SHP77 treated with DMSO at 0.1 percent for 48 hours (cell line): ENCODE data around the gene CD3D.
"Not testable (repeated sequence)": the region's sequence is repeated elsewhere in the genome, so short reads cannot be mapped to it uniquely, and the experiment has no call there.

Experiments
- DNase-seq: peaks from one replicate; lab custom pipeline; 2025; lab: John Stamatoyannopoulos, UW

Gene CD3D

GRCh38 chr11:118339281-118339961 is 3.1 kb downstream of the CD3D start:
- DNase-seq, result no peak

GRCh38 chr11:118338637-118339061 is 3.9 kb downstream of the CD3D start:
- no peak for DNase-seq

DNA sequence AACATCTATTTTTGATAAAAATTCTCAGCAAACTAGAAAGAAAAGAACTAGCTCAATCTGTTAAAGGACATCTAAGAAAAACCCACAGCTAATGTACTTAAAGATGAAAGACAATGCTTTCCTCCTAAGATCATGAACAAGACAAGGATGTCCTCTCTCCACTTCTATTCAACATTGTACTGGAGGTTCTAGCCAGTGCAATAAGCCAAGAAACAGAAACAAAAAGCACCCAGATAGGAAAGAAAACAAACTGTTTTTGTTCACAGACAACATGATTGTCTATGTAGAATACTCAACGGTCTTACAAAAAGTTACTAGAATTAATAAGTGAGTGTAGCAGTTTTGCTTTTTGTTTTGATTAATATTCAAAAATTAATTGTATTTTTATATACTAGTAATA is 7.8 kb downstream of the CD3D start:
- no peak for DNase-seq

DNA sequence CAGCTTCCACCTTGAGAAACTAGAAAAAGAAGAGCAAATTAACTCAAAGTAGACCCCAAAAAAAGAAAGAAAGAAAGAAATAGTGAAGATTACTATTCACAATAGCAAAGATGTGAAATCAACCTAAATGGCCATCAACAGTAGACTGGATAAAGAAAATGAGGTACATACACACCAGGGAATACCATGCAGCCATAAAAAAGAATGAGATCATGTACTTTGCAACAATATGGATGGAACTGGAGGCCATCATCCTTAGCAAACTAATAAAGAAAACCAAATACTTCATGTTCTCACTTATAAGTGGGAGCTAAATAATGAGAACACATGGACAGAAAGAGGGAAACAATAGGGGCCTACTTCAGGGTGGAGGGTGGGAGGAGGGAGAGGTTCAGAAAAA is 13.8 kb downstream of the CD3D start:
- no peak for DNase-seq

DNA sequence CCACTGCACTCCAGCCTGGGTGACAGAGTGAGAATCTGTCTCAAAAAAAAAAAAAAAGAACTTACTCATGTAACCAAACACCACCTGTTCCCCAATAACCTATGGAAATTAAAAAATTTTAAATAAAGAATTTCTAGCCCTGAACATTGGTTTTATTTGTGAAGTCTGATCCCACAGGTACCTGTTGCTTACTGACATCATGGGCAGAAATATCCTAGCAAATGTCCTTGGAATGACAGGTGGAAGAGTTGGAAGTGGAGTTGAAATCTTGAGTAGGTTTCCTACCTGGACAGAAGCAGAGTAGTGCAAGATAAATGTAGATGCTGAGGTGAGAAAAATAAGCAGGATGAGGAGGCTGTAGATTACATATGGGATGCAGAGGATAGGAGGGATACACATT is 17.2 kb downstream of the CD3D start:
- DNase-seq, result no peak

DNA sequence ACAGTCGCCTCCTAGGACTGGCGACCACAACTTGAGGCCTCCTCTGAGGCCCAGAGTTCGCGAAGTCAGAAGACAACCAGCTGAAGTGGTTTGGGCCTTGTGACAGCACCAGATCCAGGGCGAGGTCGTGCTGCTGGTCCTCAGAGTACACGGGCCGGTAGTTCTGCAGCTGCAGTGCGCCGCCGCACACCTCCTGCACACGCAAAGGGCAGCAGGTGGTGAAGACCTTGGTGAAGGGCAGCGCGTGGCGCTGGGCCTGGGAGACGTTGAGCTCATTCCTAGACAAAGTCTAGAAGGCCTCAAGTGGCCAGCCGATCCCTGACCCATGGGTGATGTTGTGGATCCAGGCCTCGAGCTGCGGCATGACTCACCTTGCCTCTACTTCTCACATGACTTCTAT is 19.8 kb downstream of the CD3D start:
- DNase-seq, result no peak

- DNase-seq, result no peak
These were observed 21.0 kb downstream of the CD3D start for GRCh38 chr11:118321386-118322082.

- no peak for DNase-seq
These were observed 22.0 kb downstream of the CD3D start for GRCh38 chr11:118320515-118320914.

- DNase-seq, result no peak
These were observed 23.2 kb downstream of the CD3D start for GRCh38 chr11:118319337-118319707.

DNA sequence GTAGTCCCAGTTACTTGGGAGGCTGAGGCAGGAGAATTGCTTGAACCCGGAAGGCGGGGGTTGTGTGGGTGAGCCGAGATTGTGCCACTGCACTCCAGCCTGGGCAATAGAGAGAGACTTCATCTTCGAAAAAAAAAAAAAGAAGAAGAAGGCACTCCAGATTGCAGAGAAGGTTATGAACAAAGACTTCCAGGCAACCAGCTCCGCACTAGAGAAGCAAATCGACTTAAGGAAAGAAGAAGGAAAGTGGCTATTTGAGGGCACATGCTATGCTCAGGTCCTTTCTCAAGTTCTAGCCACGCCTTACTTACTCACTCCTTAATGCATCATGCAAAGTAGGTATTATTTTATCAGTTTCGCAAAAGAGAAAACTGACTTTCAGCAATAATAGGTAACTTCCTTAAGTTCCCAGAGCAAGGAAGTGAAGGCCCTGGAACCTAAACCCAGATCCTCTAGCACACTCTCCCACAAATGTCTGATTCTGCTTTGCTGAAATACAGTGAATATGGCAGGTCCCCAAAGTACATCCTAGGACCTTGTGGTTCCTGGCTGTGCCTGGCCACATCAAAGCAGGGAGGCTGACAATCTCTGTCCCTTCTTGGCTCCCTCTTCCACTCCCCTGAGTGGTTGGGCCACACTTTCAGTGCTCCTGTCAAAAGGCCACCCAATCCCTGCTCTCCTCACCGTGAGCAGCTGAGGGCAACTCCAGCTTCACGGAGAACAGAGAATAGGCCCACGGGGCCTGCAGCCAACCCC is 23.7 kb downstream of the CD3D start:
- DNase-seq, result no peak

DNA sequence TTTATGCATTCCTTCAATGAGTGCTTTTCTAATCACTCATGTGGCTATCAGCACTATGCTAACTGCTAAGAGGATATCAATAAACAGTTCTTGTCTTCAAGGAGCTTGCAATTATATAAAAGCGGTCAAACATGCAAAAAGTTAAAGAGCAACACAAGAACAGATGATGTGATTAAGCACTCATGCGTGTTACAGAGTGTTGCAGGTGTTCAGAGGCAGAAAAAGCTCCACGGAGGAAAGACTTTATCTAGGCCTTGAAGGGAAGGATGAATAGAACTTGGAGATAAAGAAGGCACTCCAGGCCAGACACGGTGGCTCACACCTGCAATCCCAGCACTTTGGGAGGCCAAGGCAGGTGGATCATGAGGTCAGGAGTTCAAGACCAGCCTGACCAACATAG is 24.4 kb downstream of the CD3D start:
- DNase-seq, result no peak

- no peak for DNase-seq
These were observed 27.5 kb downstream of the CD3D start for GRCh38 chr11:118314988-118315411.

GRCh38 chr11:118313242-118313641 is 29.3 kb downstream of the CD3D start:
- DNase-seq, result no peak

- DNase-seq, result no peak
These were observed 30.2 kb downstream of the CD3D start for GRCh38 chr11:118312328-118312727.

GRCh38 chr11:118311518-118311917 is 31.0 kb downstream of the CD3D start:
- DNase-seq, result no peak

DNA sequence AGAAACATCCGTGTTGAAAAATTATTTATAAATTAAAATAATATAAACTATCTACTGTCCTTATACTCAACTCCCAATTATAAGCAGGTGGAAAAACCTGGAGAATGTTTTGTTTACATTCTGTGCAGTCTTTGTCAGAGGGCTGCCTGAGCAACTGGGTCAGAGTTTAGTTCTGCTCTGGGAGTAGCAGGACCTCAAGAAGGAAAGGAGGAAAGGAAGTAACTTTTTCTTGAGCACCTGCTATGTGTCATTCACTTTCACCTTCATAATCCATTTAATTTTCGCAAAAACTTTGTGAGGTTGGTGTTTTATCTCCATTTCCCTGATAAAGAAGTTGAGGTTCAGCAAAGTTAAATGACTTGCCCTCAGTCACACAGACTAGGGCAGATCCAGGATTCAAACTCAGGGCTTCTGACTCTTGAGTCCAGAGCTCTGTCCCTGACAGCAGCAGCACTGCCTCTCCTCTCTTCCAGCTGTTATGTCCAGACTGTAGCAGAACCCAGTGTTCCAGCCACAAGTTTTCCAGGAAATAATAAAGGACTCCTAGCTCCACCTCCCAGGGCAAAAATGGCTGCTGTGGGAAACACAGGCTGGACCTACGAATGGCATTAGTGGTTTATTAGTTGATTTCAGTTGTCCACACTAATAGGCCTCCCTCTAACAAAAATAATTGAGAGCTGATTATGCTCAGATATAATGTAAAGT is 31.6 kb downstream of the CD3D start:
- no peak for DNase-seq

DNA sequence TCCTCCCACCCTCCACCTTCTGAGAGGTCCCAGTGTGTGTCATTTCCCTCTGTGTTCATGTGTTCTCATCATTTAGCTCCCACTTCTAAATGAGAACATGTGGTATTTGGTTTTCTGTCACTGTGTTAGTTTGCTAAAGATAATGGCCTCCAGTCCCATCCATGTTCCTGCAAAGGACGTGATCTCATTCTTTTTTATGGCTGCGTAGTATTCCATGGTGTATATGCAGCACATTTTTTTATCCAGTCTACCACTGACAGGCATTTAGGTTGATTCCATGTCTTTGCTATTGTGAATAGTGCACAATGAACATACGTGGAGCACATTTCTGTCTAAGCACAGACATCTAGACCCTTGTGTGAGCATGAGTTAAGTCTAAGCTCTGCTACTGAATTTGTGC is 32.2 kb downstream of the CD3D start:
- DNase-seq, result no peak

GRCh38 chr11:118308995-118309528 is 33.4 kb downstream of the CD3D start:
- not testable (repeated sequence) for DNase-seq

- DNase-seq, result no peak
These were observed 35.9 kb downstream of the CD3D start for GRCh38 chr11:118306556-118306955.

- DNase-seq, result no peak
These were observed 36.8 kb downstream of the CD3D start for GRCh38 chr11:118305726-118306125.

DNA sequence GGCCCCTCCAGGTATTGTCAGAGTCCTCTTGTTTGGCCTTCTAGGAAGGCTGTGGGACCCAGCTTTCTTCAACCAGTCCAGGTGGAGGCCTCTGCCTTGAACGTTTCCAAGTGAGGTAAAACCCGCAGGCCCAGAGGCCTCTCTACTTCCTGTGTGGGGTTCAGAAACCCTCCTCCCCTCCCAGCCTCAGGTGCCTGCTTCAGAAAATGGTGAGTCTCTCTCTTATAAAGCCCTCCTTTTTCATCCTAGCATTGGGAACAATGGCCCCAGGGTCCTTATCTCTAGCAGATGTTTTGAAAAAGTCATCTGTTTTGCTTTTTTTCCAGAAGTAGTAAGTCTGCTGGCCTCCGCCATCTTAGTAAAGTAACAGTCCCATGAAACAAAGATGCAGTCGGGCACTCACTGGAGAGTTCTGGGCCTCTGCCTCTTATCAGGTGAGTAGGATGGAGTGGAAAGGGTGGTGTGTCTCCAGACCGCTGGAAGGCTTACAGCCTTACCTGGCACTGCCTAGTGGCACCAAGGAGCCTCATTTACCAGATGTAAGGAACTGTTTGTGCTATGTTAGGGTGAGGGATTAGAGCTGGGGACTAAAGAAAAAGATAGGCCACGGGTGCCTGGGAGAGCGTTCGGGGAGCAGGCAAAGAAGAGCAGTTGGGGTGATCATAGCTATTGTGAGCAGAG is 37.8 kb downstream of the CD3D start, which contains the start of gene CD3E:
TSS of gene CD3E (plus strand) at position 163 of the 681 bp plus-strand sequence. CDS start at position 386, 223 bp downstream.
- DNase-seq, result no peak

- no peak for DNase-seq
These were observed 38.3 kb downstream of the CD3D start for GRCh38 chr11:118304227-118304567.
